ENCODE measurements around the gene NRN1L. TPM values are rescaled to one million over a fixed set of nuclear protein-coding genes. Genes with fewer than 3 reads are reported as not detected.
A peak's percentile ranks its signal among the peaks of the same experiment; 100 is the strongest.
"Not testable (repeated sequence)": the region's sequence is repeated elsewhere in the genome, so short reads cannot be mapped to it uniquely, and the experiment has no call there.

The NRN1L gene
- total RNA-seq, 1 experiment from 2014 or later = 0.64 TPM

DNA sequence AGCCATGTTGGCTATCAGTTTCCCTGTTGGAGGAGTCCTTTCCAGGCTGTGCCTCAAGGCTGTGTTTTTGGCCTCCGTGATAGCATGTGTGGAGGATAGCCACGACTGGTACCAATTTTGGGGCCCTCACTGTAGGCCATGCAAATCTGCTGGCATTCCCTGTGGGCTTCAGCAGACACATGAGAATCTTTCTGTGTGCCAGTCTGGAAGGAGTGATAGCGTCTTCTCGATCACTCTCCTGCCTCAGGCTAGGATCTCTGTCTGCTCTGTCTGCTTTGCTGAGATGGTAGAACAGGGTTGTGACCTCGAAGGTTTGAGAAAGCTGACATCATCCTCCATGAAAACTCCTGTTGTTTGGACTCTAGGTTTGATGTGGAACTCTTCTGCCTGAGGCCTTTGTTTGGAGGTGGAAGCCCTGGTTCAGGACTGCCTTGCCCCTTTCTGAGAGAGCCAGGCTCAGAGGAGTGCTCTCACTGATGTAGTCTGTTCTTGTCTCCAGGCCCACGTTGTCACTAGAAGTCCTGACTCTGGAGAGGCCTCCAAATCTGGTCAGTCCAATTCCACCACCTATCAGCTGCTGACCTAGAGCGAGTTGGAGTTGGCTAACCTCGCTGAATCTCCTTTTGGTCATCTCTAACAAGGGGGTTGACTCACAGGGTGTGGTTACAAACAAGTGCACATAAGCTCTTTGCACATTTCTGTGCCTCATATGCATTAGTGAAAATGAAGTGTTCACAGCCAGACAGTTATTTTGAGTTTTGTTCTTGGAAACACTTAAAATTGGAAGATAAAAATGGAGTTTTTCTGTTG is 23.9 kb upstream of the NRN1L start:
- no peak for DNase-seq (ENCODE audit: low spot score)

DNA sequence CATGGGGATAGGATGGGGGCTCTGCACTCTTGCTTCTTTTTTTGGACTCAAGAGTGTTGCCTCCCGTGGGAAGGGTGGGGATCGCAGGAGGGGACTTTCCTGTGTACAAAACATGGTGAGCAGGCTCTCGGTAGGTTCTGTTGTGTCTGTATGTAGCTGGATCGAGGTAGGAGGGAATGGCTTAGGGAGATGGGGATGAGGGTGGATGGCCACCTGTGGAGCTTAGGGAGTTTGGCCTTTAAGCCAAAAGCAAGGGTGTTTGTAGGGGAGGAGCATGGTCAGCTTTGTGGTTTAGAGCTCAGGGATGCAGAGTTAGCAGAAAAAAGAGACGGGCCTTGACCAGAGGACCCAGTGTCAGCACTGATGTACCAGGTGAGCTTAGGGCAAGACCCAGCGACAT is 22.8 kb upstream of the NRN1L start:
- no peak for DNase-seq (ENCODE audit: low spot score)

DNA sequence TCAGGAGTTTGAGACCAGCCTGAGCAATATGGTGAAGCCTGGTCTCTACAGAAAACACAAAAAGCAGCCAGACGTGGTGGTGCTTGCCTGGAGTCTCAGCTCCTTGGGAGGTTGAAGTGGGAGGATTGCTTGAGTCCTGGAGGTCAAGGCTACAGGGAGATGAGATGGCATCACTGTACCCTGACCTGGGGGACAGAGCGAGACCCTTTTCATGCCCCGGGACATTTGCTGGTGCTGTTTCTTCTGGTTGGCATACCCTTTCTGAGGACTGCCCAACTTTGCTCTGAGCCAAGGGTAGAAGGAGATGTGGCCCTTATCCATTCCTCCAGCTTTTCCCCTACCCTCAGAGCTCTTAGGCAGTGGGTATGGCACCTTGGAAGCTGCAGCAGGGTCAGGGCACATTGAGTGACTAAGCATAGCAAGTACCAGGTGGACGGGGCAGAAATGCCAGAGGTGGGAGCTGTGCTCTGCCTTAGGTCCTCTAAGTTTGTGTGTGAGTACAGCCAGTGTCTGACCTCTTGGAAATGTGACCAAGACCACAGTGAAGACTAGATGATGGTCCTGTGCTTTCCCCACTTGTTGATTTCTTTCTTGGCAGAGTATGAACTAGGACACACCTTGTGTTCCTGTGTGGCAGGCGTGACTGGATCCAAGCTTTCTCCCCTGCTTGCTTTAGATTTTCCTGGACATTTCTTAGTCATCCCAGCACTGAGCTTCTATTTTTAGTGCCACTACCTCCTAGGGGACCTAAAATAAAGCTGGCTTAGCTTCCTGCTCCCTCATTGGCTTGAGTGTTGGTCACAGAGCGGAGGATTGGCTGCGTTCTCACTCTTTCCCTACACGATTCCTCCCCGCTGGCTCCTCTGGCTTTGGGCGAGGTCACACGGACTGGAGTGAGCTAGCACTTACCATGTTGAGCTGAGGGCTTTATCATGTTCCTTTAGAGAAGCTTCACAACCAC is 21.8 kb upstream of the NRN1L start:
- no peak for DNase-seq (ENCODE audit: low spot score)

DNA sequence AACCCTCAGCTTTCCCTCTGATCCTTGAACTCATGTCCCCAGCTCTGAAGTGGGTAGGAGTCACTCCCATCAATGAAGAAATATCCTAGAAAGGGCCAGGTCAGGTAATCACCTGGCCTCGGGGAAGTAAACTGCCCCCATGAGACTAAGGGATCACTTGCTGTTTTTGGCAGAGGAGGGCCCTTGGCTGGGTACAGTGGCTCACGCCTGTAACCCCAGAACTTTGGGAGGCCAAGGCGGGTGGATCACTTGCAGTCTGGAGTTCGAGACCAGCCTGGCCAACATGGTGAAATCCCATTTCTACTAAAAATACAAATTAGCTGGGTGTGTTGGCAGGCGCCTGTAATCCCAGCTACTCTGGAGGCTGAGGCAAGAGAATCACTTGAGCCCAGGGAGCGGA is 20.6 kb upstream of the NRN1L start:
- DNase-seq (ENCODE audit: low spot score) = not testable (repeated sequence)

DNA sequence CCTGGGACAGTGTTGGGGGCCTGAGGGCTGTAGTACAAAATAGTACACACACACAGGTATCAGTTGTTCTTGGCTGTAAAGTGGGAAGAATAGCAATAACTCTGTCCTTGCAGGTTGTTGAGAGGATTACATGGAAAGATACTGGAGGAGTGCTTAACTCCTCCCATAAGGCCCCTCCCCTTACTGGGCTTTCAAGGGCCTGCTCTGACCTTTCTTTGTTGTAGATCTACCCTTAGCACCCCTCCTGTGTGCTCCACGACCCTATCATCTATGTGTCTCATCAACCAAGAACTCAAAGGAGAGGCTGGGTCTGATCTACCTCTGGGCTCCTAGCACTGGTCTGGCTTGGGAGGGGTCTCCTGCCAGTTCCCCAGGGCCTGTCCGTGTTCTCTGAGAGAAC is 20.1 kb upstream of the NRN1L start:
- no peak for DNase-seq (ENCODE audit: low spot score)

DNA sequence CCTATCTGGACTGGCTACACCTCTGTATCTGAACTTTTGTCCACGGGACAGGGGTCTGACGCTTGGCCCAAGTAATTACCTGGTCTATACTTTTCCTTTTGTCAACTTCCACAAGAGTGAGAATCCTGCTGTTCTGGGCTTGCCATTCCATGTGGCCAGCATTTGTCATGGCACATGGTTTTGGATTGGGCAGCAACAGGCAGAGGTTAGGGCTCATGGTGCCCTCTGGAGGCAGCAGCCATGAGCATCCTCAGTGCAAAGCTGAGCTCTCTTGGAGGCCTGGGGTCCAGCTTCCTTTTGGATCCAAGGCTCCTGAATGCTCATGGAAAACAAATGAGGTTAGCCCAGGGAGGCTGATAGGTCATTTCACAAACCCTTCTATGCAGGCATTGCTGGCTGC is 19.4 kb upstream of the NRN1L start:
- DNase-seq (ENCODE audit: low spot score) = peak; percentile 52

DNA sequence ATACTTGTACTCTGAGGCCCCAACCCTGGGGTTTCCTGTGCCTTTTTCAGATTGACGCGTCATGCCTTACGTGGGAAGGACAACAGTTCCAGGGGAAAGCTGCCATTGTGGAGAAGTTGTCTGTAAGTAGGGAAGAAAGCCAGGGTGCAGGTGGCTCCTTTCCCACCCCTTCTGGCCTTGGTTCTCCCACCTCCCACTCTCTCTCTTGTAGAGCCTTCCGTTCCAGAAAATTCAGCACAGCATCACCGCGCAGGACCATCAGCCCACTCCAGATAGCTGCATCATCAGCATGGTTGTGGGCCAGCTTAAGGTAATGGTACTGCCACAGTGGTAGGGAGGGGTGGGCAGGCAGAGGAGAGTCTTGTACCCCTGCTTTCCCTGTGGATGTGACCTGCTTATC is 16.4 kb upstream of the NRN1L start:
- no peak for DNase-seq (ENCODE audit: low spot score)

DNA sequence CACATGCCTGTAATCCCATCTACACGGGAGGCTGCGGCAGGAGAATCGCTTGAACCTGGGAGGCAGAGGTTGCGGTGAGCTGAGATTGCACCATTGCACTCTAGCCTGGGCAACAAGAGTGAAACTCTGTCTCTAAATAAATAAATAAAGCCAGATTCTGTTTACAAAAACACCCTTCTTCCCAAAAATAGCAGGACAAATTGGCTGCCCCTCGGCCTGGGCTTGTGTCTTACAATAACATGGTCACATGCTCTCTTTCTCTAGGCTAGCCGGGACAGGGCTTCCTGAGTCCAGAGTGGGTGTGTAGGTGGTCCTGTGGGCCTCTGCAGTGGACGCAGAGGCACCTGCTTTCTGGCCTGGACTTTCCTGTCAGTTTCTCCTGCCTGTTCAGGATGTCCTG is 15.0 kb upstream of the NRN1L start:
- no peak for DNase-seq (ENCODE audit: low spot score)

DNA sequence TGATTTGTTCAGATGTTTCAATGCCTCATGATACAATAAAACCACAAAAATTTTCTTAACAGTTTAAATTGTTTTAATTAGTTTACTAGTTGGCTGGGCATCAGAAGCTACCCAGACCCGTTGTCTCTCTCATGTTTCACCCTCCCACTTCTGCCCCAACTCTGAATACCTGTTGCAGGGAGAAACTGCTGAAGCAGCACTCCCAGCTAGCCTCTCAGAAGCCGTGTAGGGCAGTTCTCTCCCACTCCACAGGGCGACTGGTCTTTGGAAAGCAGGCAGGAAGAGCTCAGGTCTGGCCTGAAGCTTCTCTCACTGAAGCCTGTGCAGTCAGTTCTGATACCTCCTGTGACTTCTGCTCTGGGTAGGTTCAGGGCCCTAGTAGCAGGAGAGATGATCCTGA is 13.4 kb upstream of the NRN1L start:
- no peak for DNase-seq (ENCODE audit: low spot score)

DNA sequence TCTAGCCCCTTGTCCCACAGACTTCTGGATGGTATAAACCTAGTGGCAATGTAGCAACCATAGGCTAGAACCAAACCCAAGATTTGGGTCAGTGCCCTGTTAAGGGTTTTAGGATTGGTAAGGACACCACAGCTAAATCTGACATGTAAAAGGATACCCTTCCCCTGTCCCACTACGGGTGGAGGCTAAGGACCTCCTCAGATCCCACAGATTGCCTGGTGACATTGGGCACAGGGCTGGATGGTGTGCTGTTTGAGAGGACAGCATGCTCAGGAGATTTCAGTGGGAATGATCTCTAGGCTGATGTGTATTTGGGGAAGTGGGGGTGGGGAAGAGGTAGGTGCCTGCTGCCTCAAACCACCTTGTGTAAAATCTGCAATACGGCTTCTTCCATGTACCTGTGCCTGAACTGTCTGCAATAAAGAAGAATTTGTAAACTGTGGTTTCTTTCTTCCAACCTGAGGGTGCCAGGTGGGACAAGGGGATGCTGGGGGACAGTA is 12.5 kb upstream of the NRN1L start:
- no peak for DNase-seq (ENCODE audit: low spot score)

DNA sequence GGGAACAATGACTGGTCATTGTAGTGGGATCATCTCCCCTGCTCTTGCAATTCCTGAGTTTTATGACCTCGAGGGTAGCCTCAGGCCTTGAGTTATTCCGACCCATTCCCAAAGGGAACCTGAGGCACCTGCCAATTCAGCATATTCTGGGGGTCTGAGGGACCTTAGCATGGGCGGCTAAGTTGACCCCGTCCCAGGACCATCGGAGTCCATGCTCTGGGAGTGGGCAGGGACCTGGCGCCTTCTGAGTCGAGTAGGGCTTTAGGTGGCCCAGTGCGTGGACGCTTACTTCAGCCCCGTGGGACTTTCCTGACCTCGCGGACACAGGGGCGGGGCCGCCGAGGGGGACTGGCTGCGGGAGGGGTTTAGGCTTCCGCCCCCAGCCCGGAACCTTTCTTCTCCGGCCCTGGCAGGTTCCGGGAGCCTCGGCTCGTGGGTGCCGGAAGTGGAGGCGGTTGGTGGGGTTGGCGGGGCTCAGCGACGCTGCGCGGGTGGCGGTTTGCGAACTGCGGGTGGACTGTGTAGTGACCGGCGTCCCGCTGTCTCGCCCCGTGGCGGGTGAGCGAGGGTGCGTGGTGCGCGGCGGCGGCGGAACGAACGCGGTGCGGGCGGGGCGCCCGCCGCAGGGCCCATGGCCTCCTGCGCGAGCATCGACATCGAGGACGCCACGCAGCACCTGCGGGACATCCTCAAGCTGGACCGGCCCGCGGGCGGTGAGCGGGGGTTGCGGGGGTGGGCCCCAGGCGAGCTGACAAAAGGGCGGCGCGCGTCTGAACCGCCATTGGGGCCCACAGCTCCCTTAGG is 11.9 kb upstream of the NRN1L start, which contains the start of gene EDC4:
Gene EDC4 (plus strand): TSS at position 422 of the 804 bp plus-strand sequence. CDS start 210 bp downstream, at position 632.
- DNase-seq (ENCODE audit: low spot score) = peak; percentile 77

DNA sequence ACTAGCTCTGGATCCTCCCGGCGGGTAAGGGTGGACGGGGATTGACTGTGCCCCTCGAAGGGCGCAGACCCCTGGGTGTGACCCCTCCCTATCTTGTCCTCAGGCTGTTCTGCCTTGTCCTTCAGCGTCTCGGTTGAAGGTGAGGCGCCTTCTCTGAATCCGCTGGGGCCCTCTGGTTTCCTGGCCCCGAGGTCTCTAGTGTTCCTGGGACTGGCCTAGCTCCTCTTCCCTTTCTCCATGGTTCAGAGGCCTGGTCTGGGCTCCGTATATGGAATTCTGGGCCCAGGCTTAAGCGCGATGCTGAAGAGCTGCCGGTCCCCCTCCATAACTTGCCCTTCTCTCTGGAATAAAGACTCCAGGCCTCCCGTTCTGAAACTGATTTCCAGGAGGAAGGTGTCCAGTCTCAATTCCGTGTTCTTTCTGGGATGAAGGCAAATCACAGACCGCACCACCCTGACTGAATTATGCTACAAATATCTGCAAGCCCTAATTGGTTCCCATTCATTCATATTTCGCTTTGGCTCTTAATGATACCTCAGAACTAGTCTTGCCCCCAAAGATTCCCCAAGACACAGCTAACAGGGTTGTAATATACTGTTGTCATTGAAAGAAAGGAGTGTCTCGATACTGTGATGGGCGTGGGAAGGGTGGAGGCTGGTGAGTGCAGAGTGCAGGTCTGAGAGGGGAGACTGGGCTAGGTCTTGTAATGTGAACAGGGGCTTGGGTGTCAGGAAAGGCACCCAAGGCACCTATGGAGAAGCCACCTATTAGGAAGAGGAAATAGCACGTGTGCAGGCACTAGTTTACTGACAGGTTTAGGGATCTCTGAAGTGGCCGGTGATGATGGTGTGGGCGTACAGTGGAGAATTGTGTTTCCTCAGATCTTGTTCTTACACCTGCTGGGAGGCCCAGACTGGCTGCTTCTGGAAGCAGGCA is 11.0 kb upstream of the NRN1L start:
- DNase-seq (ENCODE audit: low spot score) = peak; percentile 31

DNA sequence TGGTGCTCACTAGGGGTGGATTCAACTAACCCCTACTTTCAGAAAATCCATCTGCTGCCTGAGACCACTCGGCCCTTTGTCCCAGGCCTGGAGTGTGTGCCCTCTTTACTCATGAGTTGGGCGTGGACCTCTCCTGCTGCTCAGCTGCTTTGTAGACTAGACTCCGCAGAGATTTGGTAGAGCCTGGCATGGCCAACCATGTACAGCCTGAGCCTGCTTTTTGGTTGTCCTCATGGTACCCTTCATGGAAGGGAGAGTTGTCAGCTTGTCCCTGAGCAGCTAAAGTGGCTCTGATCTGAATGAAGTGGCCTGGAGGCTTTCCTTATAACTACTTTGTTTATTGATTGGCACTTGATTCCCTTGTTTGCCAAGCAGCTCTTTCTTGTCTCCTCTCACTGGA is 10.3 kb upstream of the NRN1L start:
- DNase-seq (ENCODE audit: low spot score) = no peak

DNA sequence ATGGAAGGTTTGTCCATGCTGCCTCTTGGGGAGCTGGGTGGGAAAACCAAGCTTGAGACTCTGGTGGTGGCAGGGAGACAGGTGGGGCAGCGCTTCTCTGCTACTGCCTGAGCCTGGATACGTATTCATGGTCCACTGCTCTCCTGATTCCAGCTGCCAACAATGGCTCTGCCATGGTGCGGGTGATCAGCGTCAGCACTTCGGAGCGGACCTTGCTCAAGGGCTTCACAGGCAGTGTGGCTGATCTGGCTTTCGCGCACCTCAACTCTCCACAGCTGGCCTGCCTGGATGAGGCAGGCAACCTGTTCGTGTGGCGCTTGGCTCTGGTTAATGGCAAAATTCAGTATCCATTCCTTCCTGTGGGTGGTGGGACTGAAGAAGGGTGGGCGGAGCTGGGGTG is 7.6 kb upstream of the NRN1L start:
- DNase-seq (ENCODE audit: low spot score) = no peak

DNA sequence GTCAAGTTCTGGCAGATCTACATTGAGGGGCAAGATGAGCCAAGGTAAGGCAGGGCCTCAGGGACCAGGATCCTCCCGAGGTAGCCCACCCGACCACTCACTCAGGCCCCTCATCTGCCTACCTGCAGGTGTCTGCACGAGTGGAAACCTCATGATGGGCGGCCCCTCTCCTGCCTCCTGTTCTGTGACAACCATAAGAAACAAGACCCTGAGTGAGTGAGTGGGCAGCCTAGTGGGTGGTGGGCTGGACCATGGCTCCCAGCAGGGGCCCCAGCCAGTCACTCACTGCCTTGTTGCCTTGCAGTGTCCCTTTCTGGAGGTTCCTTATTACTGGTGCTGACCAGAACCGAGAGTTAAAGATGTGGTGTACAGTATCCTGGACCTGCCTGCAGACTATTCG is 6.5 kb upstream of the NRN1L start:
- no peak for DNase-seq (ENCODE audit: low spot score)

DNA sequence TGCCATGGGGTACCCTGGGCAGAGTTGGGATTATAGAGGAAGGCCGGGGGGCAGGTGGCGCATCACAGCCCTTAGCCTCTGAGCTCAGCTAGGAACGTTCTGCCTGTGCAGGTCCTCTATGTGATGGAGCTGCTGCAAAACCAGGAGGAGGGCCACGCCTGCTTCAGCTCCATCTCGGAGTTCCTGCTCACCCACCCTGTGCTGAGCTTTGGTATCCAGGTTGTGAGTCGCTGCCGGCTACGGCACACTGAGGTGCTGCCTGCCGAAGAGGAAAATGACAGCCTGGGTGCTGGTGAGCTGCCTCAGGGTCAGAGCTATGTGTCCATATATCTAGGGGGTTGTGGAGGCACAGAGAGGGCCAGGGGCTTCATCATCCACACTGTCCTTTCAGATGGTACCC is 5.8 kb upstream of the NRN1L start:
- no peak for DNase-seq (ENCODE audit: low spot score)

DNA sequence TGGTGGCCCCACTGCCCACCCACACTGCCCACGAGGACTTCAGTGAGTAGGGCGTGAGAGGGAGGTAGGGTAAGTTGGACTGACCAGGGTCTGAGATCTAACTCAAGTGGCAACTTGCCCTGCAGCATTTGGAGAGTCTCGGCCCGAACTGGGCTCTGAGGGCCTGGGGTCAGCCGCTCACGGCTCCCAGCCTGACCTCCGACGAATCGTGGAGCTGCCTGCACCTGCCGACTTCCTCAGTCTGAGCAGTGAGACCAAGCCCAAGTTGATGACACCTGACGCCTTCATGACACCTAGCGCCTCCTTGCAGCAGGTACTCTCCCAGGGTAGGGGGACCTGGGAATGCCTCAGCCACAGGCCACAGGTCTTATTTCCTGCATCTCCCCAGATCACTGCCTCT is 5.2 kb upstream of the NRN1L start:
- DNase-seq (ENCODE audit: low spot score) = no peak

DNA sequence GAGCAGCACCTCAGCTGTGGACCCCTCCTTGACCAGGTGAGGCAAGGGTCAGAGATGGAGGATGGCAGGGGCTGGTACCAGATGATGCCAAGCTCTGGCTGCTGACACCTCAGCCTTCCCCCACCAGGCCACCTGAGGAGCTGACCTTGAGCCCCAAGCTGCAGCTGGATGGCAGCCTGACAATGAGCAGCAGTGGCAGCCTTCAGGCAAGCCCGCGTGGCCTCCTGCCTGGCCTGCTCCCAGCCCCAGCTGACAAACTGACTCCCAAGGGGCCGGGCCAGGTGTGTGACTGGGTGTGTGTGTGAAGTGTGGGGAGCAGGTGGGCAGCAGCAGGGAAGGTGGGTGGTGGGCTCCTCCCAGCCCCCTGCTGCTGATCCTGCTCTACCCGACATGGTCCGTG is 4.7 kb upstream of the NRN1L start:
- DNase-seq (ENCODE audit: low spot score) = no peak

DNA sequence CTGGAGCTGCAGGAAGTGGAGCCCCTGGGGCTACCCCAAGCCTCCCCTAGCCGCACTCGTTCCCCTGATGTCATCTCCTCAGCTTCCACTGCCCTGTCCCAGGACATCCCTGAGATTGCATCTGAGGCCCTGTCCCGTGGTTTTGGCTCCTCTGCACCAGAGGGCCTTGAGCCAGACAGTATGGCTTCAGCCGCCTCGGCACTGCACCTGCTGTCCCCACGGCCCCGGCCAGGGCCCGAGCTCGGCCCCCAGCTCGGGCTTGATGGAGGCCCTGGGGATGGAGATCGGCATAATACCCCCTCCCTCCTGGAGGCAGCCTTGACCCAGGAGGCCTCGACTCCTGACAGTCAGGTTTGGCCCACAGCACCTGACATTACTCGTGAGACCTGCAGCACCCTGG is 4.1 kb upstream of the NRN1L start:
- DNase-seq (ENCODE audit: low spot score) = no peak

DNA sequence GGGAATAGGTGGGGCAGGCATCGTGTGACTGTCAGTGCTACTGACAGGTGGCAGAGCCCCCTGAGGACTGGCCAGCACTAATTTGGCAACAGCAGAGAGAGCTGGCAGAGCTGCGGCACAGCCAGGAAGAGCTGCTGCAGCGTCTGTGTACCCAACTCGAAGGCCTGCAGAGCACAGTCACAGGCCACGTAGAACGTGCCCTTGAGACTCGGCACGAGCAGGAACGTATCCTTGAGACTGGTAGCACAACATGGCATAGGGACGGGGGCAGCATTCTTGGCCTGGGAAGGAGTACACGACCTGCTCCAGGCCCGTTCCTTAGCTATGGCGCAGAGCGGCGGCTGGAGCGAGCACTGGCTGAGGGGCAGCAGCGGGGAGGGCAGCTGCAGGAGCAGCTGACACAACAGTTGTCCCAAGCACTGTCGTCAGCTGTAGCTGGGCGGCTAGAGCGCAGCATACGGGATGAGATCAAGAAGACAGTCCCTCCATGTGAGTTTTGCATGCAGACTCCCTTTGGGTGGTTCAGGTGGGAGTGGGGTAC is 3.0 kb upstream of the NRN1L start:
- no peak for DNase-seq (ENCODE audit: low spot score)

Data from HT-29 (cell line).